ENCODE measurements around the gene HNRNPA3. TPM values are rescaled to one million over a fixed set of nuclear protein-coding genes. Genes with fewer than 3 reads are reported as not detected.

The HNRNPA3 gene
- total RNA-seq, 1 experiment from 2014 or later: 328 TPM

DNA sequence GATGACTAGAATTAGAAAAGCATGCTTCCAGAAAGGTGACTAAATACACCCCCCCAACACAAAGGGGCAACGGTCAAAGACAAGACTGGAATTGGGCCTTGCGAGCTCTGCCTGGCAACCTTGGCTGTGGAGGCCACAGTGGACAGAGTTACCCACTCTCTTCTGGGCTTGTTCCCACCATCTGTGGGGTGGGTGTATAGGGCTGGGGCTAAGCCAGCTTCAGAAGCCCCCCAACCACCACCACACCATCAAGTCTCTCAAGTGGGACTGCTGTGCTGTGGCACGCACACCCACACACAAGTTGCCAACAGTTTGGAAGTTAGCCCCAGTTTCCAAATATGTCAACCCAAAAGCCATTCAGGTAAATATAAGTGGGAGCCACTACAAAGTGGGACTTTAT lies 44.1 kb downstream of the HNRNPA3 start:
- intact Hi-C loops (cut with micrococcal nuclease): no loop called here
- H3K9me2 ChIP-seq (ENCODE audit: insufficient read depth): no peaks in the 10 kb centered on the region
- POLR2A ChIA-PET: interaction anchor here (0.9 kb wide), 1 partner anchor 9 kb away, joined by 3 read pairs; no protein-coding TSS in a partner anchor
- peaks cover 0 to 16% of the 10 kb centered on the region in 2 experiments; a peak in 1 of 4 replicates for H3K36me3 ChIP-seq (ENCODE audit: control insufficient read depth in 1 of 2, insufficient read depth in 2 of 2, low read length in 2 of 2)
- ATAC-seq (no peak), DNase-seq (ENCODE audit: low read depth, low spot score) (no peak)
- H3K4me1 ChIP-seq (ENCODE audit: control insufficient read depth in 1 of 2, insufficient read depth in 2 of 2, low read length in 2 of 2): peaks cover 49 to 82% of the 10 kb centered on the region in 2 experiments
- peak overlapping the region; percentile 43; the same call in 1 of the 2 replicates for H3K4me2 ChIP-seq (ENCODE audit: low read length)
- RAD21 ChIA-PET (ENCODE audit: low non-redundant PET in 1 of 2, low total read pairs in 2 of 2, uncharacterized antibody in 2 of 2, unreplicated experiment in 2 of 2): no interaction called here
- CTCF ChIA-PET: no interaction called here
- no peaks in the 10 kb centered on the region for H3K27me3 ChIP-seq (ENCODE audit: insufficient read depth, low read length)
- peaks cover 42% of the 10 kb centered on the region; the same call in 1 of the 2 replicates for H4K20me1 ChIP-seq (ENCODE audit: insufficient read depth)
- H3K9me3 ChIP-seq (ENCODE audit: control insufficient read depth in 1 of 2, insufficient read depth in 1 of 2, low read depth in 1 of 2, low read length in 2 of 2): no peaks in the 10 kb centered on the region
- H3K4me3 ChIP-seq (replicated peaks in 1 of 2; ENCODE audit: low read depth in 1 of 2, low read length in 2 of 2): no peak overlapping the region
- BruUV-seq (replicated peaks): no TSS peak
- no peak overlapping the region for H2AFZ ChIP-seq (ENCODE audit: low read depth, low read length, poor library complexity, severe bottlenecking)
- no peak overlapping the region for H3K27ac ChIP-seq (ENCODE audit: low read depth, low read length)
- H3K79me2 ChIP-seq (ENCODE audit: insufficient read depth, low read length): peaks cover 100% of the 10 kb centered on the region
- no peak overlapping the region for H3K9ac ChIP-seq (ENCODE audit: low read length)
- TF ChIP-seq EGR1 (IDR thresholded peaks at IDR 0.05; ENCODE audit: low read depth) (no peak), ZNF274 (IDR thresholded peaks at IDR 0.05; ENCODE audit: low read depth, low read length) (no peak), FOSL1 (IDR thresholded peaks at IDR 0.05; ENCODE audit: low read depth) (no peak), EZH2 (IDR thresholded peaks at IDR 0.05) (no peak), TCF7L2 (IDR thresholded peaks at IDR 0.05; ENCODE audit: borderline replicate concordance, extremely low read depth, insufficient read depth, insufficient read length) (no peak), ELF1 (IDR thresholded peaks at IDR 0.05; ENCODE audit: borderline replicate concordance, low read depth) (no peak), CBX3 (IDR thresholded peaks at IDR 0.05; ENCODE audit: low read depth) (no peak), ATF3 (IDR thresholded peaks at IDR 0.05) (no peak), ZFX (IDR thresholded peaks at IDR 0.05) (no peak), POLR2A (IDR thresholded peaks at IDR 0.05; ENCODE audit: borderline replicate concordance, extremely low read depth, insufficient read depth, insufficient read length) (no peak), CEBPB (IDR thresholded peaks at IDR 0.05; ENCODE audit: low read depth) (no peak), POLR2AphosphoS5 (IDR thresholded peaks at IDR 0.05; ENCODE audit: low read depth, low read length) (no peak), SP1 (IDR thresholded peaks at IDR 0.05; ENCODE audit: low read depth) (no peak), SRF (IDR thresholded peaks at IDR 0.05; ENCODE audit: low read depth) (no peak), JUND (IDR thresholded peaks at IDR 0.05) (no peak), RAD21 (IDR thresholded peaks at IDR 0.05; ENCODE audit: low read depth) (no peak), YY1 (IDR thresholded peaks at IDR 0.05; ENCODE audit: extremely low read depth, insufficient replicate concordance, low read depth, low read length) (no peak)
- TF ChIP-seq, protein P1, sequence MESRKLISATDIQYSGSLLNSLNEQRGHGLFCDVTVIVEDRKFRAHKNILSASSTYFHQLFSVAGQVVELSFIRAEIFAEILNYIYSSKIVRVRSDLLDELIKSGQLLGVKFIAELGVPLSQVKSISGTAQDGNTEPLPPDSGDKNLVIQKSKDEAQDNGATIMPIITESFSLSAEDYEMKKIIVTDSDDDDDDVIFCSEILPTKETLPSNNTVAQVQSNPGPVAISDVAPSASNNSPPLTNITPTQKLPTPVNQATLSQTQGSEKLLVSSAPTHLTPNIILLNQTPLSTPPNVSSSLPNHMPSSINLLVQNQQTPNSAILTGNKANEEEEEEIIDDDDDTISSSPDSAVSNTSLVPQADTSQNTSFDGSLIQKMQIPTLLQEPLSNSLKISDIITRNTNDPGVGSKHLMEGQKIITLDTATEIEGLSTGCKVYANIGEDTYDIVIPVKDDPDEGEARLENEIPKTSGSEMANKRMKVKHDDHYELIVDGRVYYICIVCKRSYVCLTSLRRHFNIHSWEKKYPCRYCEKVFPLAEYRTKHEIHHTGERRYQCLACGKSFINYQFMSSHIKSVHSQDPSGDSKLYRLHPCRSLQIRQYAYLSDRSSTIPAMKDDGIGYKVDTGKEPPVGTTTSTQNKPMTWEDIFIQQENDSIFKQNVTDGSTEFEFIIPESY (IDR thresholded peaks at IDR 0.05; ENCODE audit: extremely low read depth, insufficient replicate concordance, low read length): no peak
- TF ChIP-seq, protein P2, sequence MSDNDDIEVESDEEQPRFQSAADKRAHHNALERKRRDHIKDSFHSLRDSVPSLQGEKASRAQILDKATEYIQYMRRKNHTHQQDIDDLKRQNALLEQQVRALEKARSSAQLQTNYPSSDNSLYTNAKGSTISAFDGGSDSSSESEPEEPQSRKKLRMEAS (IDR thresholded peaks at IDR 0.05): no peak
